Hematopoietic multipotent progenitor cell treated with erythropoietin and hydrocortisone succinate and interleukin-3 and kit ligand, for 4 days (in vitro differentiated cells): ENCODE data around the gene RAB31.
"Not testable (repeated sequence)": the region's sequence is repeated elsewhere in the genome, so short reads cannot be mapped to it uniquely, and the experiment has no call there.

ENCODE experiments used
- DNase-seq: peaks from one replicate; pipeline ENCODE4 v3.0.0-alpha.2; 2015

RAB31 gene

GRCh38 chr18:9898792-9899549 is 190.9 kb downstream of the RAB31 start:
- peak; percentile 91 for DNase-seq

- not testable (repeated sequence) for DNase-seq
Observed at GRCh38 chr18:9899550-9899930, 191.4 kb downstream of the RAB31 start.

- no peak for DNase-seq
Observed at GRCh38 chr18:9900699-9901098, 192.6 kb downstream of the RAB31 start.

GRCh38 chr18:9901377-9901776 is 193.3 kb downstream of the RAB31 start:
- DNase-seq, result no peak

GRCh38 chr18:9902264-9902663 is 194.2 kb downstream of the RAB31 start:
- not testable (repeated sequence) for DNase-seq

GRCh38 chr18:9902832-9903231 is 194.7 kb downstream of the RAB31 start:
- no peak for DNase-seq

- peak; percentile 50 for DNase-seq
Observed at GRCh38 chr18:9905401-9905922, 197.4 kb downstream of the RAB31 start.

- DNase-seq, result peak; percentile 77
Observed at GRCh38 chr18:9906481-9906880, 198.4 kb downstream of the RAB31 start.

- DNase-seq, result no peak
Observed at GRCh38 chr18:9907867-9908266, 199.8 kb downstream of the RAB31 start.

- no peak for DNase-seq
Observed at GRCh38 chr18:9910071-9910470, 202.0 kb downstream of the RAB31 start.

GRCh38 chr18:9910661-9911060 is 202.6 kb downstream of the RAB31 start:
- no peak for DNase-seq

- no peak for DNase-seq
Observed at GRCh38 chr18:9911226-9911625, 203.1 kb downstream of the RAB31 start.
